ENCODE measurements around the gene NFIC.

The NFIC gene

GRCh38 chr19:3515891-3516422 is 149.6 kb downstream of the NFIC start:
- DNase-seq = no peak

DNA sequence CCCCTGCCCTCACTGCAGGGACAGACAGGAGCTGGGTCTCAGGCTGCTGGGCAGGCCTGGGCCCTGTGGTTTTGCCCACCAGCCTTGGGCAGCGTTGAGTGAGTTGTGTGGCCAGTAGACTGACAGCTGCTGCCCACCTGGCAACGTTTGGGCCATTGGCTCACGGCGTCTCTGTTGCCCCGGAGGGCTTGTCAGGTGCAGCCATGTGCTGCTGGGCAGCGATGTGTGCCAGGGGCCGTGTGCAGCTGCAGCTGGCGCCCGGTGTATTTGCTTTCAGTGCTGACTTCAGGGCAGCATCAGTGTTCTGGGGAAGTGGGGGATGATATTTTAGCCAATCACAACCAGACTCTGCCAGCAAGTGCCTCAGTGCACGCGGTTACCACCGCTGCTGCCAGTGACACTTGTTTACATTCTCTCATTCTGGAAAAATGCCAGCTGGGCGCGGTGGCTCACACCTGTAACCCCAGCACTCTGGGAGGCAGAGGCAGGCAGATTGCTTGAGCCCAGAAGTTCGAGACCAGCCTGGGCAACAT is 150.4 kb downstream of the NFIC start:
- DNase-seq = peak; percentile 19

DNA sequence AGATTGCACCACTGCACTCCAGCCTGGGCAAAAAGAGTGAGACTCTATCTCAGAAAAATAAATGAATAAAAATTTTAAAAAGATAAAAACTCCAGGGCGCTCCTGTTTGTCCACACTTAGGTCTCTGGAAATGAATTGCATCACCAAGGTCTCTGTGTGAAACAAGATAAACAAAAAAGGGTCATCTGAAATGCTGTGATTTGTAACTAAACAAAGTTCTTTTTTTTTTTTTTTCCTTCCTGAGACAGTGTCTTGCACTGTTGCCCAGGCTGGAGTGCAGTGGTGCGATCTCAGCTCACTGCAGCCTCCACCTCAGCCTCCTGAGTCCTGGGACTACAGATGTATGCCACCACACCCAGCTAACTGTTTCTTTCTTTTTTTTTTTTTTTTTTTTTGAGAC is 151.3 kb downstream of the NFIC start:
- no peak for DNase-seq

DNA sequence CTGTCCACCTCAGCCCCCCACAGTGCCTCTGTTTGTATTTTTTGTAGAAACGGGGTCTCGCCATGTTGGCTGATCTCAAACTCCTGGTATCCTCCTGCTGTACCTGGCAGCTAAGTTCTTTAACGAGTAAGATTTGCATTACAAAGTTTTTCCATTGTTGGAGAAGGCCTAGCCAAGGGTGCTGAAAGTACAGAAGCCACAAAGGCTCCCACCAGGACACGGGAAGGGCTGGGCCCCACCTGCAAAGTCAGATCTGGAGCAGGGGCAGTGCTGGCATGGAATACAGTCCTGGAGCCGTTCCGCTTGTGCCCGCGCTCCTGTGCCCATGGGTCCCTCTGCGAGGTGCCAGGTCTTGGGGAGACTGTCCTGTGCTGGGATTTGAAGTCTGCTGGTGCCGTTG is 151.9 kb downstream of the NFIC start:
- DNase-seq = no peak

- no peak for DNase-seq
Observed at GRCh38 chr19:3518659-3519058, 152.3 kb downstream of the NFIC start.
